Stimulated activated naive CD4-positive, alpha-beta T cell (primary cell): Measurements from ENCODE around the gene TEN1.
"Not testable (repeated sequence)": the region's sequence is repeated elsewhere in the genome, so short reads cannot be mapped to it uniquely, and the experiment has no call there.

Experiments
- DNase-seq, 6 experiments: peaks; one replicate each; lab custom pipeline; 2025; lab: John Stamatoyannopoulos, UW

The TEN1 gene, protein sequence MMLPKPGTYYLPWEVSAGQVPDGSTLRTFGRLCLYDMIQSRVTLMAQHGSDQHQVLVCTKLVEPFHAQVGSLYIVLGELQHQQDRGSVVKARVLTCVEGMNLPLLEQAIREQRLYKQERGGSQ

GRCh38 chr17:75978938-75979704 lies at the start of gene TEN1, which contains the start of gene ACOX1:
Gene TEN1, plus strand, starts transcription at chr17:75979240. Its CDS starts 6,953 bp downstream, at chr17:75986193.
Gene ACOX1, minus strand, starts transcription at chr17:75979166. Its CDS starts 93 bp downstream, at chr17:75979073.
- DNase-seq: peak; percentile 91 to 97 (median 94)

DNA sequence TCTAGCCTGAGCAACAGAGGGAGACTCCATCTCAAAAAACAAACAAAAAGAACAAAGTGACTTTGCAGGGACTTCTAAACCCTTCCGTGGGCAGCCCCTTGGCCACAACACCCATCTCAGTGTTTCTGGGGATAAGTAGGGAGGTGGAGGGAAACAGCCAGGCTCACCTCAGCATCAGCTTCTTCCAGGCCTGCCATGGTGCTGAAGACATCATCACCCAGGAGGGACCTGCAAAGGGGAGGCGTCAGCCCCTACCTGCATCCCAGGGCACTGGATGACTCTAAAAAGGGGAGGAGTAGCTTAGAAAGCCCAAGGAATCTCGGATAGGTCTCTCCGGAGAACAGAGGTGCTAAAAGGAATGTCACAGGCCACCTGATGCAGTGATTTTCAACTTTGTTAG lies 48.0 kb upstream of the TEN1 start:
- DNase-seq: no peak

- DNase-seq: no peak
These were observed 46.2 kb upstream of the TEN1 start for GRCh38 chr17:75932852-75933251.

- DNase-seq: no peak
These were observed 45.2 kb upstream of the TEN1 start for GRCh38 chr17:75933808-75934207.

DNA sequence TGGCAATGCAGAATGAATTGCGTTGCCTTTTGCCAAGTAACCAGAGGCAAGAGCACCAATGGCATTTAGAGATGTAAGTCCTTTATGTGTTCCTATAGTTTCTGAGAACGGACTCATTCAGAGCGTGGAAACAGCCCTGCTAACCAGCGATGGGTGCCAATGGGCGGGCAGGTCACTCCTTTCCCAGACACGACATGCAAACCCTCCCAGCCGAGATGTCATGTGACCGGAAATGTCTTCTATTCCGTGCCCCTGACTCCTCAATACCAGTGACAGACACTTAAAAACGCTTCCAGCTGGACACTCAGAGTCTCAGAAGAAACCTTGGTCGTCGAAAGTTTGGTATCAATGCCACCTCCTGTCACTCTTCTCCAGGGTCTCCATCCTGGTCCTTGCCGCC lies 41.4 kb upstream of the TEN1 start:
- DNase-seq: no peak

DNA sequence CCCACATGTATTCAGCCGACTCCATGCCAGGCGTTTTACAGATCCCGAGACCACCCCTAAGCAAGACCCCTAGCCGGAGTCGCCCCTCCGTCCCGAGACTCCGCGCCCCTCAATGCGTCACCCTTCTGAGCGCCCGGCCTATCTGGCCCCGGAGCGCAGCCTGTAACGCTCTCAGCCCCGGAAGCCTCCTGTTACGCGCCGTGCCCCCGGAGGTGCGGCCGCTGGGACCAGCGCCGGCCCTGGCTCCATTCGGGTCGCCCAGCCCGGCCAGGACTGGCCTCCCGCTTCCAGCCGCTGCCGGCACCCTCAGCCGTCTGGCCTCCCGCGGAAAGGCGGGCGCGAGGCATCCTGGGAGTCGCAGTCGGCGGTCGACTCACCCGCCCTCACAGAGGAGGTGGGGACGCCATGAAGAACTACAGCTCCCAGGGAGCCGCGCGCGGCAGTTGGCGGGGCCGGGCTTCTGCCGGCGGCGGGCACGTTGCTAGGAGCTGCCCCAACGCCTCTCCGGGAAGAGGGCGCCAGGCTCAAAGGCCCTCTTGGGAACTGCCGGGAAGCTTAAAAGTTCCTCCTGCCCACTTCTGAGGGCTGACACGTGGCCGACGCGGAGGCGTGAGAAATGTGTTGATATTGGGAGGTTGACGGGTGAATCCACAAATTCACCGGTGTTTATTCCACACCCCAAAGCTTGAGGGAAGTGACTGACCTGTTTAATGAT lies 38.2 kb upstream of the TEN1 start, which contains the start of gene FBF1:
Gene FBF1, minus strand, starts transcription at position 316 of the 715 bp plus-strand sequence. CDS start 2,893 bp downstream, outside the sequence.
- peak; percentile 74 to 85 (median 80) for DNase-seq

DNA sequence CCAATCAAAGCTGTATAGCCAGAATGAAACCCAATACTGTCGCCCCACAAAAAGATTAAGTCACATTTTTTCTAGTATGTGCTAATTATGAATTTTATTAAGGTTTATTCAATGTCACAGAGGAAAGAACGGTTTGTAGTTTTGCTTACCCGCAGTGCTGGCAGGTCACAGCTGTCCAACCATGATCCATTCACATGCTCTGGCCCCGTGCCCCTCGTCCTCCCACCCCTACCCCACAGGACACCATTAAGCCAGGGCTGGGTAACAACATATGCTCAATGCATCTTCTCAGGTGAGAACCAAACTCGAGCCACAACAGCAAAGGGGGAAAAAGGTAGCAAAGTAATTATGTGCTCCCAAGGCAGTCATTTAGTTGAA lies 37.6 kb upstream of the TEN1 start:
- no peak for DNase-seq

GRCh38 chr17:75942473-75942872 lies 36.6 kb upstream of the TEN1 start:
- no peak for DNase-seq

DNA sequence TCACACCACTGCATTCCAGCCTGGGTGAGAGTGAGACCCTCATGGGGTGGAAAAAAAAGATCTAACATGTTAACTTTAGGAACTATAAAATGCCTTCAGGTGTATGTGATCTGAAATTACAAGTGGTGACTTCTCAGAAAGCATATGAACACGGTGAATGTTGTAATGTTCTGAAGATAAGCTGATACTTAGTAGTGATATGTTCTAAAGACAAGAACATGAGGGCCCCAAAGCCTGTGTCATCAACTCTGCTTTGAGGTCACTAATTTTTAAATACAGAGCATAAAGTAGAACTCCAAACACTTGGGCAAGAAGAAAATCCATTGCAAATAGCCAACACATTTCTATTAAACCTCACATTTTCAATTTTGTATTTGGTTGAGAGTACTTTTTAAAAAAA lies 35.5 kb upstream of the TEN1 start:
- no peak for DNase-seq

- no peak for DNase-seq
These were observed 33.8 kb upstream of the TEN1 start for GRCh38 chr17:75945211-75945610.

GRCh38 chr17:75950421-75950820 lies 28.6 kb upstream of the TEN1 start:
- DNase-seq: no peak

- DNase-seq: no peak
These were observed 28.0 kb upstream of the TEN1 start for GRCh38 chr17:75950855-75951554.

- DNase-seq: no peak
These were observed 19.8 kb upstream of the TEN1 start for GRCh38 chr17:75959051-75959838.

DNA sequence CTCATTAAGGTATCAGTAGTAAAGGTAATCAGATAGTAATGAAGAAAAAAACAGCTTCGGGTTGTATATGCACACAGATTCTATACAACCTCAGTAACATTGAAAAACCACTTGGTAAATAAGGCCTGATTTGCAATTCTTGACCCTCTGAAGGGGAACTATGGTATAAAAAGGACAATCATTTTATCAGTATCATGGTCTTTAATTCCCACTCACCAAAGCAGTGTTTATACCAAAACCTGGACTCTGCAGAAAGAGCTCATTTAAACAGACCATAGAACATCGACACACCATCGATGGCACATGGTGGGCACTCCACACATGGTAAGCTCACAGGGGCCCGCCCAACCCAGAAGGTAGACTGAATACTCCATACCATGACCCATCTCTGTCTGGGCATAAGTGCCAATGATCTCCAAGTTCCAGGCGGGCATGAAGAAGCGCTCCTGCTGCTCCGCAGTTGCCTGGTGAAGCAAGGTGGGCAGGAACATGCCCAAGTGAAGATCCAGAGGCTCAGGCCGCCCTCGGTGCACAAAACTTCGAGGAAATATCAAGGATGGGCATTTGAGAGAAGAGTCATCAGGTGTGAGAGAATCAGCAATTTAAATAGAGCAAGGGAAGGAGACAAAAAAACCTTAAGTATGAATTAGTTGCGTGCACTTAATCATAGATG lies 19.1 kb upstream of the TEN1 start:
- no peak for DNase-seq

DNA sequence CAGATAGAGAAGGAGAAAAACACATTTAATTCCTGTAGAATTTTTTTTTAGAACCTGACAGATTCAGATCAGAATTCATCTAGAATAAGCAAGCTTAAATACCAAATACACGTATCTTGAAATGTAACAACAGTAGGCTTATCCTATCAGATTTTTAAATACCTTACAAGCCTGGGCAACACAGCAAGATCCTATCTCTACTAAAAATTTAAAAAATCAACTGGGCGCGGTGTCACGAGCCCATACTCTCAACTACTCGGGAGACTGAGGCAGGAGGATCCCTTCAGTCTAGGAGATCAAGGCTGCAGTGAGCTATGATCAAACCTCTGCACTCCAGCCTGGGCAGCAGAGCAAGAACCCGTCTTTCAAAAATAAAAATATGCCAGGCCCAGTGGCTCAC lies 13.6 kb upstream of the TEN1 start:
- DNase-seq: no peak

DNA sequence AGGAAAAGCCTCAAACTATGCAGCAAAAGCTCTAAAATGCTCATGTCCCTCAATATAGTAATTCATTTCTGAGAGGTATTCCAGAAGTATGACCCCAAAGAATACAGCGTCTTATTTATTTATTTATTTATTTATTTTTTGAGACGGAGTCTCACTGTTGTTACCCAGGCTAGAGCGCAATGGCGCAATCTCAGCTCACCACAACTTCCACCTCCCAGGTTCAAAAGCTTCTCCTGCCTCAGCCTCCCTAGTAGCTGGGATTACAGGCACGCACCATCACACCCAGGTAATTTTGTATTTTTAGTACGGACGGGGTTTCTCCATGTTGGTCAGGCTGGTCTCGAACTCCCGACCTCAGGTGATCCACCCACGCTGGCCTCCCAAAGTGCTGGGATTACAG lies 10.0 kb upstream of the TEN1 start:
- DNase-seq: not testable (repeated sequence)

- no peak for DNase-seq
These were observed 9.0 kb upstream of the TEN1 start for GRCh38 chr17:75970011-75970523.

DNA sequence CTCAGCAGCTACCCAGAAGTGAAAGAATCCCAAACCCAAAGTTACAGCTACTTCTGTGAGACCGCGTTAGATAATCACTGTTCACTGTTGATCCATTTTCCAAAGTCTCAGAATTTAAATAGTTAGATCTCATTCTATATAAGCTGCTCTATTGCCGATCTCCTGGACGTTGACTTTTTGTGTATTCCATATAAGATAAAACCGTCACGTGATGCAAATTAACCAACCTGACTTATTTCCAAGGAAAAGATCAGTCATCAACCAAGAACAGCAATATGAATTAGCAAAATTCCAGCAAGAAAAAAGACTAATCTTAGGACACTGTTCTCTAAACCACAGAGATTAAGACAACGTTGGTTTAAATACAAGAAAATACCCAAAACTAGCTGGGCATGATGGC lies 8.4 kb upstream of the TEN1 start:
- no peak for DNase-seq

- DNase-seq: not testable (repeated sequence)
These were observed 3.9 kb upstream of the TEN1 start for GRCh38 chr17:75975187-75975586.

DNA sequence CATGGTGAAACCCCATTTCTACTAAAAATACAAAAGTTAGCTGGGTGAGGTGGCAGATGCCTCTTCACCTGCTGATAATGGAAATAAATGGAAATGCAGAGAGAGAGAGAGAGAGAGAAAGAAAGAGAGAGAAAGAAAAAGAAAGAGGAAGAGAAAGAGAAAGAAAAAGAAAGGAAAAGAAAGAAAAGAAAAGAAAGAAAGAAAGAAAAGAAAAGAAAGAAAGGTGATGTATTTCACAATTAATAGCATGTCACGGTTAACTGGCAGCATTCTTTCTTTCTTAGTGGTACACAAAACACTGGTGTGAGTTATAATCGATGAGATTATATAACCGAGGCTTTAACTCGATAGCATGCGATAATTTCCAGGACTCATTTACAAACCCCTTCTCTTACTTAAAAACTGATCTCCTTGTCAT lies 3.3 kb upstream of the TEN1 start:
- DNase-seq: no peak
